ENCODE measurements around the gene AP3B1.

AP3B1 gene

GRCh38 chr5:77957931-77958521 is 336.5 kb downstream of the AP3B1 start:
- no peak for DNase-seq

GRCh38 chr5:77957516-77957915 is 337.0 kb downstream of the AP3B1 start:
- no peak for DNase-seq

- DNase-seq = no peak
Observed at GRCh38 chr5:77957081-77957480, 337.4 kb downstream of the AP3B1 start.

- no peak for DNase-seq
Observed at GRCh38 chr5:77955577-77955976, 338.9 kb downstream of the AP3B1 start.

GRCh38 chr5:77953374-77953773 is 341.1 kb downstream of the AP3B1 start:
- DNase-seq = no peak

GRCh38 chr5:77952636-77953212 is 341.8 kb downstream of the AP3B1 start:
- no peak for DNase-seq

Data from activated gamma-delta T cell (primary cell).